ENCODE results near the gene LPP. TPM values are rescaled to one million over a fixed set of nuclear protein-coding genes. Genes with fewer than 3 reads are reported as not detected.

The LPP gene
- total RNA-seq, 4 donors from 2014 or later = 45.9 to 81.1 (median 63.0) TPM

GRCh38 chr3:188583341-188584161 is 429.6 kb downstream of the LPP start:
- intact Hi-C loops (cut with DNase I; ENCODE audit: low total_unique reads) = no loop called here
- no peak overlapping the region for H3K4me3 ChIP-seq (ENCODE audit: low read depth, poor library complexity, severe bottlenecking)
- 81 to 89% methylated on average over 9 of the region's 9 CpGs for WGBS, 2 donors
- no peak for TF ChIP-seq POLR2A (IDR thresholded peaks at IDR 0.05)
- DNase-seq (ENCODE audit: low spot score in 2 of 2) = no peak

- WGBS, 2 donors = 45 to 46% methylated on average over 4 of the region's 4 CpGs
- DNase-seq (ENCODE audit: low spot score in 2 of 2) = no peak
- H3K4me3 ChIP-seq (ENCODE audit: low read depth, poor library complexity, severe bottlenecking) = no peak overlapping the region
- intact Hi-C loops (cut with DNase I; ENCODE audit: low total_unique reads) = no loop called here
- no peak for TF ChIP-seq POLR2A (IDR thresholded peaks at IDR 0.05)
- TF ChIP-seq, protein P1, sequence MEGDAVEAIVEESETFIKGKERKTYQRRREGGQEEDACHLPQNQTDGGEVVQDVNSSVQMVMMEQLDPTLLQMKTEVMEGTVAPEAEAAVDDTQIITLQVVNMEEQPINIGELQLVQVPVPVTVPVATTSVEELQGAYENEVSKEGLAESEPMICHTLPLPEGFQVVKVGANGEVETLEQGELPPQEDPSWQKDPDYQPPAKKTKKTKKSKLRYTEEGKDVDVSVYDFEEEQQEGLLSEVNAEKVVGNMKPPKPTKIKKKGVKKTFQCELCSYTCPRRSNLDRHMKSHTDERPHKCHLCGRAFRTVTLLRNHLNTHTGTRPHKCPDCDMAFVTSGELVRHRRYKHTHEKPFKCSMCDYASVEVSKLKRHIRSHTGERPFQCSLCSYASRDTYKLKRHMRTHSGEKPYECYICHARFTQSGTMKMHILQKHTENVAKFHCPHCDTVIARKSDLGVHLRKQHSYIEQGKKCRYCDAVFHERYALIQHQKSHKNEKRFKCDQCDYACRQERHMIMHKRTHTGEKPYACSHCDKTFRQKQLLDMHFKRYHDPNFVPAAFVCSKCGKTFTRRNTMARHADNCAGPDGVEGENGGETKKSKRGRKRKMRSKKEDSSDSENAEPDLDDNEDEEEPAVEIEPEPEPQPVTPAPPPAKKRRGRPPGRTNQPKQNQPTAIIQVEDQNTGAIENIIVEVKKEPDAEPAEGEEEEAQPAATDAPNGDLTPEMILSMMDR (IDR thresholded peaks at IDR 0.05) = no peak
Measured at GRCh38 chr3:188584162-188584529, 430.2 kb downstream of the LPP start.

DNA sequence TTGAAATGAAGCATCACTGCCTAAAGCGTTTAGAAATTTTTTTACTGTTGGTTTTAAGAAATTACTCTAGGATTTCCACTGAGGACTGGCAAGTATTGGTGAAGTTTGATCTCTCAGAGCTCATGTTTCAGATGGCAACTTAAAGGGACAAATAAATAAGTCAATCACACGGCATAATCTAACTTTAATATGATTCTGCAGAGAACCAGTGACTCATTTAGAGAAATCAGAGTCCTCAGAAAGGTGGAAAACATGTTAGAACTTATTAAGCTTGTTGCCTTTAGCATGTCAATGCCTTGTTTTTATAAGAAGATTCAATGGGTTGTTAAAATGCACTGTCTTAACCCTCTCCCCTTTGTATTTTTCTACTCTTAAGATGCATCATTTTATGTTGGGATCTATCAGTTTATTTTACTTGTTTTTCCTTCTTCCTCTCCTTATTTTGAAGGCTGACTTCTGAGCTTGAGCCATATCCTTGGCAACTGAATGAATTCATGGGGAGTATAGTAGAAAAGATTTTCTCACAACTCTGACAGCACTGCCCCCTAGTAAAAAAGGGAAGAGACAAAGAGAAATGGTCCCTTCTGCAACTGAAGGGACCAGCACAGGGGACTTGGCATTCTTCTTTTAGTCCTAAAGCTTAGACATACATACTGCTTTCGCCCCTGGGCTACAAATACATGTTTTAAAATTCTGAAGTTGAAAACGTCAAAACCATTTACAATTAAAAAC is 431.2 kb downstream of the LPP start:
- DNase-seq (ENCODE audit: low spot score in 2 of 2) = no peak
- H3K4me3 ChIP-seq (ENCODE audit: low read depth, poor library complexity, severe bottlenecking) = no peak overlapping the region
- TF ChIP-seq, protein P1 (IDR thresholded peaks at IDR 0.05) = no peak
- TF ChIP-seq POLR2A (IDR thresholded peaks at IDR 0.05) = no peak
- WGBS, 2 donors = 54 to 62% methylated on average over 4 of the region's 4 CpGs
- intact Hi-C loops (cut with DNase I; ENCODE audit: low total_unique reads) = no loop called here

- intact Hi-C loops (cut with DNase I; ENCODE audit: low total_unique reads) = no loop called here
- no peak for TF ChIP-seq POLR2A (IDR thresholded peaks at IDR 0.05)
- TF ChIP-seq, protein P1 (IDR thresholded peaks at IDR 0.05) = no peak
- 78 to 85% methylated on average over 2 of the region's 2 CpGs for WGBS, 2 donors
- DNase-seq (ENCODE audit: low spot score in 2 of 2) = no peak
- H3K4me3 ChIP-seq (ENCODE audit: low read depth, poor library complexity, severe bottlenecking) = no peak overlapping the region
Measured at GRCh38 chr3:188589071-188589470, 435.1 kb downstream of the LPP start.

DNA sequence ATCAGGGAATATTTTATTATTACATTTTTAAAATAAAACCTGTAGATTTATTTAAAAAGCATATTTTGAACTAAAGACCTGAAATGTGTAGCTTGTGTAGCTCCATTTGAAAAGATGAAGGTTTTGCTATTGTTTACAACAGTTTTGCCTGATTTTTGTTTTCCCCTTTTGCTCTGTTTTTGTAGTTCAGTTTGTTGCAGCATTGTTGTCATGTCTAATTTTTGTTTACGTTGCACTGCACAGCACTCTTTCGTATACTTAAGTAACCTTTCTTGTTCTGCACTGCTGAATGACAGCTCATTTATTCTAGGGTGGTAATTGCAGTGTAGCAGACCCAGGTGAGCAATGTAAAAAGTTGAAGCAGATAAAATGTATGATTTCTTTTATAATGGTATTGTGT is 435.8 kb downstream of the LPP start:
- H3K4me3 ChIP-seq (ENCODE audit: low read depth, poor library complexity, severe bottlenecking) = no peak overlapping the region
- 86 to 88% methylated on average over 2 of the region's 2 CpGs for WGBS, 2 donors

GRCh38 chr3:188590557-188590956 is 436.6 kb downstream of the LPP start:
- no peak for DNase-seq (ENCODE audit: low spot score in 2 of 2)
- intact Hi-C loops (cut with DNase I; ENCODE audit: low total_unique reads) = no loop called here
- TF ChIP-seq, protein P1 (IDR thresholded peaks at IDR 0.05) = no peak
- TF ChIP-seq POLR2A (IDR thresholded peaks at IDR 0.05) = no peak
- no peak overlapping the region for H3K4me3 ChIP-seq (ENCODE audit: low read depth, poor library complexity, severe bottlenecking)

More for the DNA sequence above, 435.8 kb downstream of the LPP start:
- no peak for DNase-seq (ENCODE audit: low spot score in 2 of 2)
- TF ChIP-seq, protein P1 (IDR thresholded peaks at IDR 0.05) = no peak
- no peak for TF ChIP-seq POLR2A (IDR thresholded peaks at IDR 0.05)
- intact Hi-C loops (cut with DNase I; ENCODE audit: low total_unique reads) = no loop called here
